Erythroblast (primary cell): ENCODE measurements around the gene YWHAQ.

Source experiments
- GATA1 ChIP-seq: IDR thresholded peaks from 2 replicates; pipeline ENCODE4 v1.6.1; 2011; ENCODE audit warnings: low read depth, mild to moderate bottlenecking, control low read depth, low read length, moderate library complexity
- POLR2A ChIP-seq: IDR thresholded peaks from 2 replicates; pipeline ENCODE4 v1.6.1; 2011; ENCODE audit warnings: mild to moderate bottlenecking, low read length

GRCh38 chr2:9679218-9679617, 48.4 kb upstream of the YWHAQ start:
- TF ChIP-seq POLR2A (no peak), GATA1 (no peak)
